HepG2 (cell line): Measurements from ENCODE around the gene TPRN. TPM values are rescaled to one million over a fixed set of nuclear protein-coding genes. Genes with fewer than 3 reads are reported as not detected.
A peak's percentile ranks its signal among the peaks of the same experiment; 100 is the strongest.

Source experiments
- ATF7 ChIP-seq, 2 experiments: fragments of 450-650 bp in 1 of 2; sonication (generic) in 1 of 2; formaldehyde crosslinking in 1 of 2; IDR thresholded peaks; 2 replicates each; pipeline versions ENCODE4 v1.4.0 to v1.6.1; 2016 to 2020; ENCODE audit warnings: antibody characterized with exemption in 1 of 2, mild to moderate bottlenecking in 1 of 2, missing genetic modification reagents in 1 of 2
- DMAP1 ChIP-seq: IDR thresholded peaks from 2 replicates; pipeline ENCODE4 v1.6.1; 2016
- ELF1 ChIP-seq: sonication (generic); formaldehyde crosslinking; IDR thresholded peaks from 2 replicates; pipeline ENCODE4 v1.4.0; 2020; ENCODE audit warnings: missing genetic modification reagents
- GPN1 ChIP-seq: sonication (generic); formaldehyde crosslinking; IDR thresholded peaks from 2 replicates; pipeline ENCODE4 v1.5.1; 2020; ENCODE audit warnings: missing genetic modification reagents, borderline replicate concordance
- MED8 ChIP-seq: sonication (generic); formaldehyde crosslinking; IDR thresholded peaks from 2 replicates; pipeline ENCODE4 v1.8.1; 2023; ENCODE audit warnings: mild to moderate bottlenecking, missing genetic modification reagents; ENCODE audit not compliant: insufficient replicate concordance
- NCOA5 ChIP-seq: sonication (generic); formaldehyde crosslinking; IDR thresholded peaks from 2 replicates; pipeline ENCODE4 v1.4.0; 2020; ENCODE audit warnings: missing genetic modification reagents
- PLSCR1 ChIP-seq: sonication (generic); formaldehyde crosslinking; IDR thresholded peaks from 2 replicates; pipeline ENCODE4 v1.5.0; 2020; ENCODE audit warnings: missing genetic modification reagents, mild to moderate bottlenecking, borderline replicate concordance
- PRMT3 ChIP-seq: sonication (generic); formaldehyde crosslinking; IDR thresholded peaks from 2 replicates; pipeline ENCODE4 v1.8.1; 2022; ENCODE audit warnings: low read depth, mild to moderate bottlenecking, moderate library complexity, missing genetic modification reagents, borderline replicate concordance
- PRPF4 ChIP-seq: fragments of 200-400 bp; formaldehyde crosslinking; IDR thresholded peaks from 2 replicates; pipeline ENCODE4 v1.6.1; 2016; ENCODE audit warnings: low read length, low read depth; ENCODE audit not compliant: poor library complexity, severe bottlenecking
- SMAD1 ChIP-seq: sonication (generic); formaldehyde crosslinking; IDR thresholded peaks from 2 replicates; pipeline ENCODE4 v1.4.0; 2020; ENCODE audit warnings: missing genetic modification reagents, low read depth, mild to moderate bottlenecking, borderline replicate concordance
- SNAPC4 ChIP-seq: sonication (generic); formaldehyde crosslinking; IDR thresholded peaks from 2 replicates; pipeline ENCODE4 v1.4.0; 2020; ENCODE audit warnings: mild to moderate bottlenecking, missing genetic modification reagents
- SNAPC5 ChIP-seq: sonication (generic); formaldehyde crosslinking; IDR thresholded peaks from 2 replicates; pipeline ENCODE4 v1.8.1; 2023; ENCODE audit warnings: mild to moderate bottlenecking, missing genetic modification reagents, borderline replicate concordance
- ZBTB21 ChIP-seq: sonication (generic); formaldehyde crosslinking; IDR thresholded peaks from 2 replicates; pipeline ENCODE4 v1.4.0; 2020; ENCODE audit warnings: missing genetic modification reagents
- ZNF138 ChIP-seq: sonication (generic); formaldehyde crosslinking; IDR thresholded peaks from 2 replicates; pipeline ENCODE4 v1.5.0; 2020; ENCODE audit warnings: mild to moderate bottlenecking, low read depth, missing genetic modification reagents
- ZNF17 ChIP-seq: sonication (generic); formaldehyde crosslinking; IDR thresholded peaks from 2 replicates; pipeline ENCODE4 v1.5.0; 2020; ENCODE audit warnings: mild to moderate bottlenecking, missing genetic modification reagents
- ZNF256 ChIP-seq: sonication (generic); formaldehyde crosslinking; conservative IDR thresholded peaks from 2 replicates; pipeline ENCODE4 v1.4.0; 2020; ENCODE audit warnings: missing genetic modification reagents
- ZNF33B ChIP-seq: sonication (generic); formaldehyde crosslinking; IDR thresholded peaks from 2 replicates; pipeline ENCODE4 v1.5.1; 2020; ENCODE audit warnings: mild to moderate bottlenecking, missing genetic modification reagents
- ZNF383 ChIP-seq: sonication (generic); formaldehyde crosslinking; IDR thresholded peaks from 2 replicates; pipeline ENCODE4 v1.4.0; 2020; ENCODE audit warnings: missing genetic modification reagents, mild to moderate bottlenecking, borderline replicate concordance
- ZNF552 ChIP-seq: sonication (generic); formaldehyde crosslinking; IDR thresholded peaks from 2 replicates; pipeline ENCODE4 v1.9.0; 2022; ENCODE audit warnings: missing genetic modification reagents, mild to moderate bottlenecking, borderline replicate concordance
- ZNF562 ChIP-seq: sonication (generic); formaldehyde crosslinking; IDR thresholded peaks from 2 replicates; pipeline ENCODE4 v1.8.0; 2022; ENCODE audit warnings: missing genetic modification reagents, borderline replicate concordance
- ZNF644 ChIP-seq: IDR thresholded peaks from 2 replicates; pipeline ENCODE4 v1.6.1; 2016; ENCODE audit warnings: low read depth
- ZSCAN29 ChIP-seq: sonication (generic); formaldehyde crosslinking; conservative IDR thresholded peaks from 2 replicates; pipeline ENCODE4 v1.4.0; 2020; ENCODE audit warnings: mild to moderate bottlenecking, missing genetic modification reagents
- polyA plus RNA-seq, 8 experiments: library from polyadenylated mRNA; depleted of rRNA in 3 of 8; stranded (reverse) in 7 of 8; unstranded in 1 of 8; fragments of >200 nt; fragmentation: Illumina TruSeq in 4 of 8; extraction: Trizol in 4 of 8; gene quantifications; 2 replicates each; pipeline versions ENCODE4 v1.2.1 to v1.2.3, GENCODE V29; 2011 to 2016; ENCODE audit warnings: low read depth in 4 of 8, missing spikeins in 1 of 8, mixed read lengths in 1 of 8; ENCODE audit not compliant: insufficient read depth in 1 of 8
- total RNA-seq, 5 experiments: library from RNA; depleted of rRNA; stranded (reverse); fragments of >200 nt; fragmentation: Illumina TruSeq; extraction: Trizol; gene quantifications; 2 replicates each; pipeline ENCODE4 v1.2.3, GENCODE V29; 2016; ENCODE audit warnings: low read depth in 1 of 5

Gene TPRN
- total and polyA plus RNA-seq, 2 of the 13 experiments (the other 11 are each of a cell fraction or from before 2014, with no cell fraction given) = 10.1 to 19.2 TPM

- TF ChIP-seq SNAPC4 (CRISPR knock-in tag) (no peak), ZNF562 (CRISPR knock-in tag) (no peak), ATF7 (IDR thresholded peaks at IDR 0.05) (no peak), ATF7 (CRISPR knock-in tag; IDR thresholded peaks at IDR 0.05) (no peak; the same call in 1 of the 2 replicates), ZNF33B (CRISPR knock-in tag) (peak; percentile 58; the same call in 1 of the 2 replicates), SMAD1 (CRISPR knock-in tag) (no peak), GPN1 (CRISPR knock-in tag) (no peak), ELF1 (CRISPR knock-in tag) (no peak), SNAPC5 (CRISPR knock-in tag) (no peak), PRMT3 (no peak), ZNF644 (CRISPR knock-in tag) (no peak), DMAP1 (peak; percentile 87), ZNF17 (CRISPR knock-in tag) (no peak), NCOA5 (CRISPR knock-in tag) (no peak), ZNF552 (CRISPR knock-in tag) (0 out of 2 replicates have a peak, but pooled peaks have one; percentile 67), ZNF383 (CRISPR knock-in tag) (no peak), MED8 (CRISPR knock-in tag) (no peak), PLSCR1 (CRISPR knock-in tag) (no peak), ZNF256 (CRISPR knock-in tag) (0 out of 2 replicates have a peak, but pooled peaks have one; percentile 24), ZBTB21 (no peak; the same call in 1 of the 2 replicates), ZSCAN29 (CRISPR knock-in tag) (no peak), PRPF4 (no peak), ZNF138 (CRISPR knock-in tag) (no peak)
Observed at GRCh38 chr9:137240318-137240840, 39.8 kb upstream of the TPRN start (continued).
